Measurements from ENCODE around the gene TRMT5. TPM values are rescaled to one million over a fixed set of nuclear protein-coding genes. Genes with fewer than 3 reads are reported as not detected.

TRMT5 gene
- total RNA-seq (2014; rRNA removed; shearing (Covaris generic)) (7.0 and 17.6 TPM in 2 replicates), total RNA-seq (2022) (12.8 and 14.5 TPM in 2 replicates), Bru-seq, nascent RNA (percentile 78 among the genes with signal in this experiment), BruChase-seq, experiment 1, labeled RNA remaining after a 6-hour chase (percentile 51 among the genes with signal in this experiment), BruChase-seq, experiment 2, labeled RNA remaining after a 2-hour chase (percentile 81 among the genes with signal in this experiment)
- long read RNA-seq, full-length matches to known transcripts = 10 of 11 reads
- long read RNA-seq, partial matches to known transcripts = 0 of 11 reads
- long read RNA-seq, other reads (novel, unspliced or antisense) = 1 of 11 reads

GRCh38 chr14:60980811-60981632, at the start of gene TRMT5, which contains the start of gene SLC38A6:
Gene TRMT5, minus strand, starts transcription at chr14:60981079. Its CDS starts 106 bp downstream, at chr14:60980973.
Gene SLC38A6, plus strand, starts transcription at chr14:60981245. Its CDS starts 33 bp downstream, at chr14:60981278.
- peak within 1 kb of the TSS; percentile 89 for H2AFZ ChIP-seq (ENCODE audit: low read length)
- DNase-seq (ENCODE audit: low spot score) = peak; percentile 88
- H3K4me1 ChIP-seq (ENCODE audit: insufficient read depth, low read length, poor library complexity, severe bottlenecking) = peaks cover 41% of the 10 kb centered on the region
- no peaks in the 10 kb centered on the region for H4K20me1 ChIP-seq (ENCODE audit: insufficient read depth, low read length)
- no peaks in the 10 kb centered on the region for H3K9me2 ChIP-seq (ENCODE audit: insufficient read depth, low read length)
- H3K4me3 ChIP-seq (ENCODE audit: low read depth, low read length, poor library complexity, severe bottlenecking) = peak within 1 kb of the TSS; percentile 81
- ChIA-PET POLR2A (interaction anchor here (0.7 to 1.5 kb wide), 9 partner anchors 13 to 322 kb away, joined by 3 to 6 read pairs (median 3); partner anchors contain the start of gene MNAT1), CTCF (ENCODE audit: unreplicated experiment) (no interaction called here)
- peaks cover 38% of the 10 kb centered on the region; the same call in 1 of the 2 replicates for H3K79me2 ChIP-seq (ENCODE audit: insufficient read depth, low read depth, low read length)
- H3K9me3 ChIP-seq (ENCODE audit: low read length) = no peaks in the 10 kb centered on the region
- H3K27ac ChIP-seq (ENCODE audit: low read depth, low read length, poor library complexity, severe bottlenecking) = peak within 1 kb of the TSS; percentile 38
- intact Hi-C loops (cut with micrococcal nuclease; ENCODE audit: unreplicated experiment) = loop anchor here (1.0 to 5.0 kb wide), 3 partner anchors 166 to 324 kb away; partner anchors contain the start of gene MNAT1
- peaks cover 44% of the 10 kb centered on the region for H3K36me3 ChIP-seq (ENCODE audit: insufficient read depth, low read length)
- TF ChIP-seq EZH2phosphoT487 (IDR thresholded peaks at IDR 0.05; ENCODE audit: borderline replicate concordance, low read depth, low read length) (no peak), CTCF (conservative IDR thresholded peaks at IDR 0.05; ENCODE audit: low read length) (no peak)
- peak within 1 kb of the TSS; percentile 83 for H3K4me2 ChIP-seq (ENCODE audit: low read length)
- BruUV-seq (replicated peaks) = TSS peak; percentile 46

GRCh38 chr14:61026526-61026925, 45.6 kb upstream of the TRMT5 start:
- Histone ChIP-seq H3K9me2 (ENCODE audit: insufficient read depth, low read length) (no peaks in the 10 kb centered on the region; the same call in 1 of the 2 replicates), H3K4me2 (ENCODE audit: low read length) (no peak overlapping the region), H3K4me1 (ENCODE audit: insufficient read depth, low read length, poor library complexity, severe bottlenecking) (peaks cover 29% of the 10 kb centered on the region), H2AFZ (ENCODE audit: low read length) (no peak overlapping the region), H3K9me3 (ENCODE audit: low read length) (no peaks in the 10 kb centered on the region), H3K79me2 (ENCODE audit: insufficient read depth, low read depth, low read length) (no peaks in the 10 kb centered on the region), H3K36me3 (ENCODE audit: insufficient read depth, low read length) (no peaks in the 10 kb centered on the region), H3K27ac (ENCODE audit: low read depth, low read length, poor library complexity, severe bottlenecking) (no peak overlapping the region), H3K4me3 (ENCODE audit: low read depth, low read length, poor library complexity, severe bottlenecking) (no peak overlapping the region), H4K20me1 (ENCODE audit: insufficient read depth, low read length) (no peaks in the 10 kb centered on the region)
- ChIA-PET POLR2A (interaction anchor here (0.6 to 1.4 kb wide), 3 partner anchors 58 to 467 kb away, joined by 3 to 4 read pairs (median 4); no protein-coding TSS in a partner anchor), CTCF (ENCODE audit: unreplicated experiment) (no interaction called here)
- BruUV-seq (replicated peaks) = no TSS peak
- intact Hi-C loops (cut with micrococcal nuclease; ENCODE audit: unreplicated experiment) = loop anchor here (10.0 kb wide), 1 partner anchor 292 kb away; the partner anchor contains the start of gene MNAT1
- no peak for DNase-seq (ENCODE audit: low spot score)
- no peak for TF ChIP-seq EZH2phosphoT487 (IDR thresholded peaks at IDR 0.05; ENCODE audit: borderline replicate concordance, low read depth, low read length)
- TF ChIP-seq CTCF (conservative IDR thresholded peaks at IDR 0.05; ENCODE audit: low read length) = no peak
